T-helper 17 cell (primary cell): ENCODE data around the gene UNC45B. TPM values are rescaled to one million over a fixed set of nuclear protein-coding genes. Genes with fewer than 3 reads are reported as not detected.

Experiments
- ATAC-seq: fragments of 150-1000 bp; cut with Tn5 transposase; 2 replicates; pipeline ENCODE4 v1.10.0; 2021; ENCODE audit warnings: mild to moderate bottlenecking, moderate library complexity
- DNase-seq, 3 donors: peaks; one replicate each; pipeline versions ENCODE4 v3.0.0 to v3.0.0-alpha.2; 2020 to 2021
- H3K9me3 ChIP-seq: one replicate; pipeline ENCODE4 v1.7.0; 2013; ENCODE audit warnings: low read length, mild to moderate bottlenecking; ENCODE audit not compliant: control insufficient read depth, poor library complexity, severe bottlenecking
- H3K27ac Mint-ChIP-seq: one replicate; pipeline ENCODE4 v1.8.0; 2022; ENCODE audit warnings: mild to moderate bottlenecking, moderate library complexity, mixed read lengths
- H3K27me3 Mint-ChIP-seq: one replicate; pipeline ENCODE4 v1.8.0; 2022; ENCODE audit warnings: mixed read lengths
- H3K36me3 Mint-ChIP-seq: one replicate; pipeline ENCODE4 v1.8.0; 2022; ENCODE audit warnings: low read depth, mixed read lengths
- H3K4me1 Mint-ChIP-seq: one replicate; pipeline ENCODE4 v1.8.0; 2022; ENCODE audit warnings: mild to moderate bottlenecking, mixed read lengths
- H3K4me3 Mint-ChIP-seq: one replicate; pipeline ENCODE4 v1.8.0; 2022; ENCODE audit warnings: mild to moderate bottlenecking, moderate library complexity, mixed read lengths
- total RNA-seq, 4 donors: library from RNA in 2 of 4; stranded (reverse) in 2 of 4; gene quantifications; one replicate each; pipeline ENCODE4 v1.2.3 and lab custom pipeline; 2022 to 2026

The UNC45B gene
- total RNA-seq, 2 donors from 2014 or later: 0.15 to 0.23 TPM

DNA sequence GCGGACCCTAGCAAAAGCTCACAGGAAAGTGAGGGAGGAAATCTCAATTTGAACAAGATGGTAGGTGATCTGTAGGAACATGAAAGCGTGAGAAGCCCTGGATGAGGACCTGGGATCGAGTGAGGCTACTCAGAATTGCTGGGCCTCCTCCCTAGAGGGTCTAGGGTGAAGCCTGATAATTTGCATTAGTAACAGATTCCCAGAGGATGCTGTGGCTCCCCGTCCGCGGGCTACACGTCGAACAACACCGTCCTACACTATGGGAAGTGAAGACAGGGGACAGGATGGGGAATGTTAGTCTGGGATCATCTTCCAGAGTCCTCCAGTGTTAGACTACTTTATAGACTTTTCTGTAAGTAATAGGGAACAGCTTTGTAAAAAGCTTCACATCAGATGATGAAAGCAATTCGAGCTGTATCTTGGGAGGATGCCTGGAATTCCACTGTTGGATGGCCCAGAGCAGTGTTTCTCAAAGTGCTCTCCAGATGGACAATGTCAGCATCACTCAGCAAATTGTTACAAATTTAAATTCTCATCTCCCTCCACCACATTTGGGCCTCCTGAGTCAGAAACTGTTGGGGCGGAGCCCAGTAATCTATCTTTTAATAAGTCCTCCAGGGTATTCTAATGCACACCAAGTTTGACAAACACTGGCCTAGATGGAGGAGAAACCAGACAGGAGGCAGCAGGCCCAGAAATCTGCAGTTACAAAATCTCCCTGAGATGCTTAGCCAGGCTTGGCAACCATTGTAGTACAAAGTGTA lies 19.7 kb upstream of the UNC45B start:
- H3K27me3 Mint-ChIP-seq: no peaks in the 10 kb centered on the region

DNA sequence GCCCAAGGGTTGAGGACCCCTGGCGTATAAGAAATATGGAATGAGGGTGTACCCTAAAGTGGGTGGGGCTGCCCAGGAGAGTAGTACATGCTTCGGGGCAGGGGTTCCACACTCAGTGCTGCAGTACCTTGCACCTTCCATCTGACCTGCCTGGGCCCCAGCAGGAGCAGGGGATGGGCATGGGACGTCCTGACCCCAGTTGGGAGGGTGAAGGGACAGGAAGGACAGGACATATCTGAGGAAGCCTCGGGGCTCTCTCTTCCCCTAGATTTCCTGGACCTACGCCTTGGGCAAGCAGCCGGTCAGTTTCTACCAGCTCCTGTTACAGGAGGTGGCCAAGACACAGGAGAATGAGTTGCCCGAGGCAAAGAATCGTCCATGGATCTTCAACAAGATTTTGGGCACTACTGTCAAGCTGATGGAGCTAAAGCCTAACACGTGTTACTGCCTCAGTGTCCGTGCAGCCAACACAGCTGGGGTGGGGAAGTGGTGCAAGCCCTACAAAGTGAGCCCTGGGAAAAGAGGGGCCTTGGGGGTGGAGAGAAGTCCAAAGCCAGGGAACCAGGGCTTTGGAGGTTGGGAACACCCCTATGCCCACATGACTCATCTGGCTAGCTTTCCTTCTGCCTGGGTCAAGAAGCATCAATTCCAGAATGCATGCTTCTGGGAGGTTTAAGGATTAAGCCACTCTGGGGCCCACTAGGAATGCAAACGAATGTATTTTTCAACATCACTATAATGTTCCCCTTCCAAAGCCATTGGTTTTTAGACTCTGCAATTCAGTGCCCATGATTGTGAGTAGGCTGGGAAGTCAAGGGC lies 18.3 kb upstream of the UNC45B start:
- ATAC-seq (no peak), DNase-seq (no peak)
- H3K9me3 ChIP-seq: no peaks in the 10 kb centered on the region
- no peak overlapping the region for H3K27ac Mint-ChIP-seq
- H3K27me3 Mint-ChIP-seq: no peaks in the 10 kb centered on the region
- no peaks in the 10 kb centered on the region for H3K36me3 Mint-ChIP-seq
- peaks cover 3% of the 10 kb centered on the region for H3K4me1 Mint-ChIP-seq
- no peak overlapping the region for H3K4me3 Mint-ChIP-seq

More for the DNA sequence above, 19.7 kb upstream of the UNC45B start:
- DNase-seq (no peak), ATAC-seq (no peak)
- Mint-ChIP-seq H3K4me1 (peaks cover 3% of the 10 kb centered on the region), H3K27ac (no peak overlapping the region), H3K4me3 (no peak overlapping the region), H3K36me3 (no peaks in the 10 kb centered on the region)
- H3K9me3 ChIP-seq: no peaks in the 10 kb centered on the region

DNA sequence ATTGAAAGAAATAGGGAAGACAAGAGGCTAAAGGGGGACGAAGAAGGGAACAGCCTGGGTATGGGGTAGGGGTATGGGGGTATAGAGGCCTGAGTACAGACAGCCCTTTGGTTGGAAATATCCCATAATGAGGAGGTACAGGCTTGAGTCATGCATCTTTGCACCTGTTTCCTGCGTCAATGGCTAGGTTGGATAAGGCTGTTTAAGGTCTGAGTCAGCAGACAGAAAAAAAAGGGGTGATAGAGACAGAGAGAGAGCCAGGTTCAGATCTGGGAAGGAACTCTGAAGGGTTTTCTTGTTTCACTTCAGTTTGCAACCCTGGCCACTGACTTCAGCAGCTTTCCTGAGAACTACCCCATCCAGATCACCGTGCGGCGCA lies 17.7 kb upstream of the UNC45B start:
- no peaks in the 10 kb centered on the region for H3K9me3 ChIP-seq
- Mint-ChIP-seq H3K27ac (no peak overlapping the region), H3K4me1 (peaks cover 3% of the 10 kb centered on the region), H3K36me3 (no peaks in the 10 kb centered on the region), H3K4me3 (no peak overlapping the region), H3K27me3 (no peaks in the 10 kb centered on the region)
- no peak for ATAC-seq
- no peak for DNase-seq

DNA sequence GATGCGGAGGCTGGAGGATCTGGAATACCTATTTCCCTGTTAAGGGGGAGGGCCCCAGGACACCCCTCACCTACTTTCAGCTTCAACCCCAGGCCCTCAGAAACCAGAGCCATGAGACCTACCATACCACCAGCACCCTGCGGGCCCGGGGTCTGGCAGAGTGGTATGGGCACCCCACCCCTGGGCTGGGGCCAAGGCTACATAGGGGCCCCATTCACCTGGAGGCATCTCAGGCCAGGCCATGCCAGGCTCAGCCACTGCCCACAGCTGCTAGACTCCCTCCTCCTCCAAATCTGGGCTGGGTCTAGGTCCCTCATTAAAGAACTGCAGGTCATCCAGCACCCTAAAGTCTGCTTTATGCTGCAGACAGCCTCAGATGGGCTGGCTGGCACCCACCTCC lies 17.2 kb upstream of the UNC45B start:
- Mint-ChIP-seq H3K36me3 (peaks cover 2% of the 10 kb centered on the region), H3K27me3 (no peaks in the 10 kb centered on the region), H3K4me3 (no peak overlapping the region), H3K27ac (no peak overlapping the region), H3K4me1 (peaks cover 3% of the 10 kb centered on the region)
- DNase-seq (no peak), ATAC-seq (no peak)
- H3K9me3 ChIP-seq: no peaks in the 10 kb centered on the region

DNA sequence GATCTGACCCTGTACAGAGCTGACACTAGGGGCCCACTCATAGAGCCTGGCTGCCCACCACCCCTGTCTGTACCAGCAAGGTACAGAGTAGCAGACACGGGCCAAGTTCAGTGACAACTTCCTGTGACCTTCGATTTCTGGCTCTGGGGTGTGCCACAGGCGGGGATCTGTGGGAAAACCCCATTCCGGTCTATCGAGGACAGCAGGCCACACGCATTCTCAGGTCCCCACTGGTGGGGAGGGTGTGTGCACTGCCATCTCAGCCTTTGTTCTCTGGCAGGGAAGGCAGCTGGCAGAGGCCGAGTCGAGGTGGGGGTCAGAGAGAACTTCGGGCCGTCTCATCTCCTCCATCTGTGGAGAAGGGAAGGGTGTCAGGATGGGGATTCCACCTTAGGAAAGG lies 15.5 kb upstream of the UNC45B start:
- peak overlapping the region; percentile 4 for H3K27ac Mint-ChIP-seq
- no peak for DNase-seq
- no peak overlapping the region for H3K4me3 Mint-ChIP-seq
- no peak for ATAC-seq
- H3K27me3 Mint-ChIP-seq: no peaks in the 10 kb centered on the region
- peaks cover 2% of the 10 kb centered on the region for H3K36me3 Mint-ChIP-seq
- no peaks in the 10 kb centered on the region for H3K9me3 ChIP-seq
- peaks cover 3% of the 10 kb centered on the region for H3K4me1 Mint-ChIP-seq

DNA sequence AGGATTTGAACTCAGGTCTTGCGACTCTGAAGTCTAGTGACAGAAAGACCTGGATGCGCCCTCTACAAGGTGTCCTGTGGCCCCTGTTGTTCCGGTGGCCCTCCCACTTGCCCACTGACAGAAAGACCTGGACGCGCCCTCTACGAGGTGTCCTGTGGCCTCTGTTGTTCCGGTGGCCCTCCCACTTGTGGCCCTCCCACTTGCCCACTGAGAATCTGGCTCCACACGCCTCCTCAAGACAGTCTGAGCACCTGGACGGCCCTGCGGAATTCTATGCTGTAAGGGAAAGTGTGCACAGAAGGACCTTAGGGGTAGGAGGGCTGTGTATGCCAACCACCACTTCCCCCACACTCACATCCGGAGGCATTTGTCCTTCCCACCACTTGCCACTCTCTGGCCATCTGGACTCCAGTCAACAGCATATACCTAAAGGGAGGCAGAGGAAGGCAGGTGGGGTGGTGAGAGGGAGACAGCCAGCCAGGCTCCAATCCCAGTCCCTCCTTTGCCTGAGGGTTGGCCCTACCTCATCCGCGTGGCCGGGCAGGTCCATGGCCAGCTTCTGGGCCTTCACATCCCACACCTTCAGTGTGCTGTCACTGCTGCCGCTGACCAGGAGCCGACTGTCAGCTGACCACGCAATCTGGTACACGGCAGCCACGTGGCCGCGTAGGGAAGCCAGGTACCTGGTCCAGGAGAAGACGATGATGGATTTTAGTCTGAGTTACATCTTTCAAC lies 14.6 kb upstream of the UNC45B start:
- H3K4me1 Mint-ChIP-seq: no peaks in the 10 kb centered on the region
- no peak overlapping the region for H3K27ac Mint-ChIP-seq
- no peak for ATAC-seq
- no peaks in the 10 kb centered on the region for H3K27me3 Mint-ChIP-seq
- no peaks in the 10 kb centered on the region for H3K9me3 ChIP-seq
- DNase-seq: no peak
- H3K4me3 Mint-ChIP-seq: no peak overlapping the region
- peaks cover 2% of the 10 kb centered on the region for H3K36me3 Mint-ChIP-seq

DNA sequence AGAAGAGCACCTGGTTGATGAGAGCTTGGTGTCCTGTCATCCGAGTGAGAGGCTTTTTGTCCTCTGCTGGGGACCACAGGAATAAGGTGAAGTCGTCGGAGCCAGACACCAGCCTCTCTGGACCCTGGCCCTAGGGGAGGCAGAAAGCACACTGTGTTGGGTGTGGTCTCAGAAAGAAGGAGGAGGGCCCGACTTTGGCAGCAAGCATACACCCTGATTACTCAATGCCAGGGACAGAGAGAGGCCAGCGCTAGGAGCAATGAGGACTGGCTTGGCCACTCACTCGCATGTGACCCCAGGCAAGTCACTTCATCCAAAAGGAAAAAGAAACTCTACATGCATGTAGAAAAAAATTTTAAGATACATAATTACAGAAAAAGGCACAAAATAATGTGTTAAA lies 12.3 kb upstream of the UNC45B start:
- H3K27ac Mint-ChIP-seq: peak overlapping the region; percentile 27
- peaks cover 2% of the 10 kb centered on the region for H3K36me3 Mint-ChIP-seq
- no peaks in the 10 kb centered on the region for H3K27me3 Mint-ChIP-seq
- no peak for DNase-seq
- no peaks in the 10 kb centered on the region for H3K4me1 Mint-ChIP-seq
- H3K9me3 ChIP-seq: no peaks in the 10 kb centered on the region
- no peak for ATAC-seq
- H3K4me3 Mint-ChIP-seq: no peak overlapping the region

DNA sequence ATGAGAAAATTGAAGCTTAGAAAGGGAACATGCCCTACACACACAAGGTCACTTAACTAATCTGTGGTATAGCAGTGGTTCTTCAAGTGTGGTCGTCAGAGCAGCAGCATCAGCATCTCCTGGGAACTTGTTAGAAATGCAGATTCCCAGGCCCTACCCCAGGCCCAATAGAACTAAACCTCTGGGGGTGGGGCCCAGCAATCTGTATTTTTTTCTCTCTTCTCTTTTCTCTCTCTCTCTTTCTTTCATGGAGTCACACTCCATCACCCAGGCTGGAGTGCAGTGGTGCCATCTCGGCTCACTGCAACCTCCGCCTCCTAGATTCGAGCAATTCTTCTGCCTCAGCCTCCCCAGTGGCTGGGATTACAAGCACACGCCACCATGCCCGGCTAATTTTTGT lies 9.4 kb upstream of the UNC45B start:
- Mint-ChIP-seq H3K4me1 (peaks cover 2% of the 10 kb centered on the region), H3K27me3 (no peaks in the 10 kb centered on the region), H3K27ac (peak overlapping the region; percentile 62), H3K4me3 (no peak overlapping the region), H3K36me3 (peaks cover 2% of the 10 kb centered on the region)
- ATAC-seq (no peak), DNase-seq (no peak)
- no peaks in the 10 kb centered on the region for H3K9me3 ChIP-seq

DNA sequence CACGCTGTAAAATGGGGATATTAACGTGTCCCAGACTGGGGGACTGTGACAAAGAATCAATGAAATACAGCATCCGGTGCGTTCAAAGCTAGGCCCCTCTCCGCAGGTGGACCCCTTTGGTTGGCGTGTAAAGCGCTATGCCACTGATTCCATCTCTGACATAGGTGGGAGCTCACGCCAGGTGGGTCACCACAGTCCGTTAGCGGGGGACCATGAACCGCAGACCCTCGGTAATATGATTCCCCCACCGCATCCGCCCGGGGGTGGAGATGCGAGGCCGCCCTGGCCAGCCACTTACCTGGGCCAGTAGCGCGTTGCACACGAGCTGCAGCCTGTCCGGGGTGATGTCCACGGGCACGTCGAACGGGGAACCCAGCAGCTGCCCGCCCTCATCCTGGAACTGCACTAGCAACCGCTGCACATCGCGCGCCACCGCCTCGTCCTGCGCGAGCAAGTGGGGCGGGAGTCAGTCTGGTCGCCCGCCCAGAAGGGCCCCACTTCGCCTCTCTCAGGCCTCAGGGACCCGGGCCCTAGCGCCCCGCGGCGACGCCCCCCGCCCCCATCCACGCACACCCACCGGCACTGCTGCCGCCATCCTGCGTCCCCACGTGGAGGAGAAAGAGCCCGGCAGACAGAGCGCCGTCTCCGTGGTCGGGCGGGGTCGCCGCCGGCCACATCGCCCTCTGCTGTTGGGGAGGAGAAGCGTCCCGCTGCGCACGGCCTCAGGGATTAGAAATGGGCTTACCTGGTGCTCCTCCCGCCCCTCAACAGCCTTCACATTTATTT lies 5.7 kb upstream of the UNC45B start, which contains the start of gene NLE1:
NLE1 (minus strand) TSS at position 623 of the 786 bp plus-strand sequence; CDS start at position 595, 28 bp downstream.
- DNase-seq: peak; percentile 80 to 90 (median 81)
- H3K36me3 Mint-ChIP-seq: no peaks in the 10 kb centered on the region
- peak; percentile 98 for ATAC-seq
- peak within 1 kb of the TSS; percentile 86 for H3K4me3 Mint-ChIP-seq
- no peaks in the 10 kb centered on the region for H3K27me3 Mint-ChIP-seq
- no peaks in the 10 kb centered on the region for H3K9me3 ChIP-seq
- H3K27ac Mint-ChIP-seq: peak within 1 kb of the TSS; percentile 59
- peaks cover 2% of the 10 kb centered on the region for H3K4me1 Mint-ChIP-seq

DNA sequence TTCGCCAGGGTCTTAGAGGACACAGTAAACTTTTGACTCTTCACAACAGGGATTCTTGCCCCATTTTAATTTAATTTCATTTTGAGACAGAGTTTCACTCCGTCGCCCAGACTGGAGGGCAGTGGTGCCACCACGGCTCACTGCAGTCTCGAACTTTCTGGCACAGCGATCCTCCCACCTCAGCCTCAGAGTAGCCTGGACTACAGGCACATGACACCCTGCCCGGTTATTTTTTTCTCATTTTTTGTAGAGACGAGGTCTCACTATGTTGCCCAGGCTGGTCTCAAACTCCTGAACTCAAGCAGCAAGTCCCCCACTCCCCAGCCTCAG lies 5.2 kb upstream of the UNC45B start:
- H3K27me3 Mint-ChIP-seq: no peaks in the 10 kb centered on the region
- no peaks in the 10 kb centered on the region for H3K9me3 ChIP-seq
- H3K4me1 Mint-ChIP-seq: peaks cover 2% of the 10 kb centered on the region
- H3K36me3 Mint-ChIP-seq: no peaks in the 10 kb centered on the region
- DNase-seq (no peak), ATAC-seq (peak; percentile 15)
- peak overlapping the region; percentile 86 for H3K4me3 Mint-ChIP-seq
- H3K27ac Mint-ChIP-seq: peak overlapping the region; percentile 59

DNA sequence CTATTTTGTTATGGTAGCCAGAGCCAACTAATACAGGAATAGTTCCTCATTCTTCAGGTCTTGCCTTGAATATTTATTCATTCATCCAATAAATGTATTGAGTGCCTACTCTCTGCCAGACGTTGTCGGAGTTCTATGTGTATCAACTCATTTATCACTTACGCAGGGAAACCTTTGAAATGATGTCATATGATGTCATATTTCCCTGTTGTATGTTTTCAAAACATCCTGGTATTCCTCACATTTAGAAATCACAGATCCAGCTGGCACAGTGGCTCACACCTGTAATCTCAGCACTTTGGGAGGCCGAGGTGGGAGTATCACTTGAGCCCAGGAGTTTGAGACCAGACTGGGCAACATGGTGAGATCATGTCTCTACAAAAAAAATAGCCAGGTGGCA lies 2.8 kb upstream of the UNC45B start:
- DNase-seq (no peak), ATAC-seq (no peak)
- H3K36me3 Mint-ChIP-seq: no peaks in the 10 kb centered on the region
- H3K27ac Mint-ChIP-seq: peak overlapping the region; percentile 24
- no peaks in the 10 kb centered on the region for H3K9me3 ChIP-seq
- peaks cover 4% of the 10 kb centered on the region for H3K4me1 Mint-ChIP-seq
- no peak overlapping the region for H3K4me3 Mint-ChIP-seq
- H3K27me3 Mint-ChIP-seq: no peaks in the 10 kb centered on the region

DNA sequence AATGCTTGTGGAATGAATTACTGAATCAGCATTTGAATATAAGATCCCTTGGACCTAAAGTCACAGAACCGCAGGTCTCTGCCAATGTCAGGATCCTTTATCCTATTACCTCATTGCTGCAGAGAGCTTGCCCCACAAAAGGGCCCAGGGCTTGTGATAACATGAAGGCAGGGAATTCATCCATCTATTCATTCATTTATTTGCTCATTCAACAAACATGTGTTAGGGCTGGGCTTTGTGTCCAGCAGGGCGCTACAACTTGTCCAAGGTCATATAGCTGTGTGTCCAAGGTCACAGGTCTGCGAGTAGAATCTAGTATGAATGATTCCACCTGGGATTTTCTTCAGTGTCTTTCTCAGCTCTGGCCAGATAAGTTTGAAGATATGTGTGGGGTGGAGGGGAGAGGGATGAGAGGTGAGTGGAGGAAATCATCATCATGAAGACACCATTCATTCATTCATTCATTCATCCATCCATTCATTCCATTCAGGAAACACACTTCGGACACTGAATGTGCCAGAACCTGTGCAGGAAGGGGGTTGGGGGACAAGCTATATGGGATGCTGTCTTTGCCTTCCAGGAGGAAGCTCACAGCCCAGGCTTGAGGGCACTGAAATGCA lies 1.3 kb upstream of the UNC45B start:
- DNase-seq (no peak), ATAC-seq (no peak)
- Mint-ChIP-seq H3K4me1 (peaks cover 4% of the 10 kb centered on the region), H3K27me3 (no peaks in the 10 kb centered on the region), H3K36me3 (no peaks in the 10 kb centered on the region), H3K4me3 (no peak overlapping the region), H3K27ac (no peak overlapping the region)
- H3K9me3 ChIP-seq: no peaks in the 10 kb centered on the region
